ENCODE results near the gene LCE3B. TPM values are rescaled to one million over a fixed set of nuclear protein-coding genes. Genes with fewer than 3 reads are reported as not detected.

LCE3B gene
- polyA plus RNA-seq, 1 donor from 2014 or later: not detected

GRCh38 chr1:152596986-152597385 is 16.6 kb upstream of the LCE3B start:
- Histone ChIP-seq H4K20me1 (ENCODE audit: insufficient read depth) (no peaks in the 10 kb centered on the region), H3K27ac (ENCODE audit: low read length) (no peak overlapping the region), H3F3A (ENCODE audit: insufficient read depth, low read length, poor library complexity, severe bottlenecking) (no peaks in the 10 kb centered on the region), H3K36me3 (ENCODE audit: insufficient read depth, low read length) (no peaks in the 10 kb centered on the region), H2AFZ (ENCODE audit: low read depth, low read length) (no peak overlapping the region), H3K27me3 (ENCODE audit: insufficient read depth, low read depth, low read length) (no peaks in the 10 kb centered on the region), H3K4me2 (ENCODE audit: low read length) (no peak overlapping the region), H3K9me3 (ENCODE audit: low read length) (no peaks in the 10 kb centered on the region), H3K9ac (ENCODE audit: low read length) (no peak overlapping the region), H3K9me2 (ENCODE audit: insufficient read depth, low read length) (no peaks in the 10 kb centered on the region), H3K4me3 (ENCODE audit: low read length) (no peak overlapping the region), H3K79me2 (replicated peaks; ENCODE audit: insufficient read depth, low read length) (no peaks in the 10 kb centered on the region)
- TF ChIP-seq REST (IDR thresholded peaks at IDR 0.05; ENCODE audit: borderline replicate concordance): no peak
- no peak for TF ChIP-seq POLR2AphosphoS5 (IDR thresholded peaks at IDR 0.05)
- TF ChIP-seq EP300 (conservative IDR thresholded peaks at IDR 0.05; ENCODE audit: poor library complexity, severe bottlenecking): no peak
- no peak for TF ChIP-seq MXI1 (conservative IDR thresholded peaks at IDR 0.05; ENCODE audit: poor library complexity, severe bottlenecking)
- no peak for TF ChIP-seq TAF1 (IDR thresholded peaks at IDR 0.05; ENCODE audit: low read depth)
- TF ChIP-seq SMC3 (conservative IDR thresholded peaks at IDR 0.05; ENCODE audit: poor library complexity): no peak
- TF ChIP-seq EZH2 (IDR thresholded peaks at IDR 0.05; ENCODE audit: borderline replicate concordance, insufficient read depth, low read length, poor library complexity, severe bottlenecking): no peak
- TF ChIP-seq RAD21 (conservative IDR thresholded peaks at IDR 0.05): no peak
- TF ChIP-seq CTCF (IDR thresholded peaks at IDR 0.05; ENCODE audit: poor library complexity, severe bottlenecking): no peak

- Histone ChIP-seq H3F3A (ENCODE audit: insufficient read depth, low read length, poor library complexity, severe bottlenecking) (no peaks in the 10 kb centered on the region), H3K9me3 (ENCODE audit: low read length) (no peaks in the 10 kb centered on the region), H3K36me3 (ENCODE audit: insufficient read depth, low read length) (no peaks in the 10 kb centered on the region), H3K9me2 (ENCODE audit: insufficient read depth, low read length) (no peaks in the 10 kb centered on the region), H3K4me2 (ENCODE audit: low read length) (no peak within 1 kb of the TSS), H2AFZ (ENCODE audit: low read depth, low read length) (no peak within 1 kb of the TSS), H4K20me1 (ENCODE audit: insufficient read depth) (no peaks in the 10 kb centered on the region), H3K4me3 (ENCODE audit: low read length) (no peak within 1 kb of the TSS), H3K9ac (ENCODE audit: low read length) (no peak within 1 kb of the TSS), H3K27ac (ENCODE audit: low read length) (no peak within 1 kb of the TSS), H3K27me3 (ENCODE audit: insufficient read depth, low read depth, low read length) (no peaks in the 10 kb centered on the region), H3K79me2 (replicated peaks; ENCODE audit: insufficient read depth, low read length) (no peaks in the 10 kb centered on the region)
- no peak for TF ChIP-seq EP300 (conservative IDR thresholded peaks at IDR 0.05; ENCODE audit: poor library complexity, severe bottlenecking)
- TF ChIP-seq POLR2AphosphoS5 (IDR thresholded peaks at IDR 0.05): no peak
- TF ChIP-seq TAF1 (IDR thresholded peaks at IDR 0.05; ENCODE audit: low read depth): no peak
- no peak for TF ChIP-seq MXI1 (conservative IDR thresholded peaks at IDR 0.05; ENCODE audit: poor library complexity, severe bottlenecking)
- TF ChIP-seq EZH2 (IDR thresholded peaks at IDR 0.05; ENCODE audit: borderline replicate concordance, insufficient read depth, low read length, poor library complexity, severe bottlenecking): no peak
- TF ChIP-seq REST (IDR thresholded peaks at IDR 0.05; ENCODE audit: borderline replicate concordance): no peak
- no peak for TF ChIP-seq SMC3 (conservative IDR thresholded peaks at IDR 0.05; ENCODE audit: poor library complexity)
Measured at GRCh38 chr1:152599934-152600333, 13.7 kb upstream of the LCE3B start, which contains the start of gene LCE3C. Gene LCE3C, plus strand, starts transcription at chr1:152600234. Its CDS starts 498 bp downstream, at chr1:152600732.

All from neural cell (in vitro differentiated cells).